Epithelial cell of proximal tubule (primary cell): ENCODE measurements around the gene SUMO2. TPM values are rescaled to one million over a fixed set of nuclear protein-coding genes. Genes with fewer than 3 reads are reported as not detected.
"Not testable (repeated sequence)": the region's sequence is repeated elsewhere in the genome, so short reads cannot be mapped to it uniquely, and the experiment has no call there.

ENCODE experiments used
- DNase-seq: peaks from one replicate; pipeline ENCODE4 v3.0.0-alpha.2; 2011; ENCODE audit warnings: low read depth
- H3K4me3 ChIP-seq: 2 replicates; pipeline ENCODE4 v1.5.1; 2011; ENCODE audit warnings: low read depth, mild to moderate bottlenecking, low read length
- CTCF ChIP-seq: conservative IDR thresholded peaks from 2 replicates; pipeline ENCODE4 v1.5.1; 2012; ENCODE audit warnings: low read depth, mild to moderate bottlenecking, low read length
- total RNA-seq: library from RNA; depleted of rRNA; stranded (reverse); fragments of >200 nt; gene quantifications from 2 replicates; pipeline ENCODE4 v1.2.3, GENCODE V29; 2015

Gene SUMO2
- total RNA-seq, 1 donor from 2014 or later, result 166 TPM

GRCh38 chr17:75146592-75146991, 36.2 kb downstream of the SUMO2 start:
- no peak overlapping the region for H3K4me3 ChIP-seq
- TF ChIP-seq CTCF, result no peak
- DNase-seq, result no peak

GRCh38 chr17:75144816-75145512, 37.8 kb downstream of the SUMO2 start:
- TF ChIP-seq CTCF, result no peak
- H3K4me3 ChIP-seq, result no peak overlapping the region
- DNase-seq, result no peak

- no peak for DNase-seq
- no peak for TF ChIP-seq CTCF
- H3K4me3 ChIP-seq, result no peak overlapping the region
These were observed 40.4 kb downstream of the SUMO2 start for GRCh38 chr17:75142236-75142971.

DNA sequence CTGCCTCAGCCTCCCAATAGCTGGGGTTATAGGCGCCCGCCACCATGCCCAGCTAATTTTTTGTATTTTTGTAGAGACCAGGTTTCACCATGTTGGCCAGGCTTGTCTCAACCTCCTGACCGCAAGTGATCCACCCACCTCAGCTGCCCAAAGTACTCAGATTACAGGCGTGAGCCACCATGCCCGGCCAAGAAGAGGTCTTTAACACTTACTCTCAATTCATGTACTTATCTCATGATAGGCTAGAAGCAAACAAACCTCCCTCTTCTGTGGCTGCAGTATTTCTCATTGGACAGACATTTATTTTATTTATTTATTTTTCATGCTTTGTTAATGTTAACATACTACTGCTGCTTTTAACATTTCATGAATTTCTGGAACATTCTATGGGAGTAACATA, 44.2 kb downstream of the SUMO2 start:
- no peak for DNase-seq
- no peak for TF ChIP-seq CTCF
- H3K4me3 ChIP-seq, result no peak overlapping the region

- DNase-seq, H3K4me3 ChIP-seq: not testable (repeated sequence)
These were observed 45.0 kb downstream of the SUMO2 start for GRCh38 chr17:75137762-75138161.

DNA sequence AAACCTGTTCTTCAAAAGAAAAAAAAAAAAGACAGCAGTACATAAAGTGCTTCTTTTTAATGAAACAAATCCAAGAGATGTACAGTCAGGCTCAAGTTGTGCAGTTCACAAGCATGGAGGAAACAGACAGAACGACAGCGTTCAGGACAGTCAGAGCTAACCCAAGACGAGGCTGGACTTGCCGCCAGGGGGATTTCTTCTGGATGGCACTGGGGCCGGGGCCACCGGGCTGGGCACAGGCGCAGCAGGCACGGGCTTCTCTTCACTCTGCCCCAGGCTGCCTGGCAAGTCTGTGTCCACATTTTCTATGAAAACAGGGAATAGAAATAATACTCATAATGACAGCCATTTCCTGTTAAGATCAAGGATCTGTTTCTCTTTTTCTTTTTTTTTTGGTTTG, 46.8 kb downstream of the SUMO2 start:
- DNase-seq, result no peak
- no peak overlapping the region for H3K4me3 ChIP-seq
- TF ChIP-seq CTCF, result no peak

GRCh38 chr17:75135452-75135851, 47.3 kb downstream of the SUMO2 start:
- no peak for TF ChIP-seq CTCF
- no peak for DNase-seq

DNA sequence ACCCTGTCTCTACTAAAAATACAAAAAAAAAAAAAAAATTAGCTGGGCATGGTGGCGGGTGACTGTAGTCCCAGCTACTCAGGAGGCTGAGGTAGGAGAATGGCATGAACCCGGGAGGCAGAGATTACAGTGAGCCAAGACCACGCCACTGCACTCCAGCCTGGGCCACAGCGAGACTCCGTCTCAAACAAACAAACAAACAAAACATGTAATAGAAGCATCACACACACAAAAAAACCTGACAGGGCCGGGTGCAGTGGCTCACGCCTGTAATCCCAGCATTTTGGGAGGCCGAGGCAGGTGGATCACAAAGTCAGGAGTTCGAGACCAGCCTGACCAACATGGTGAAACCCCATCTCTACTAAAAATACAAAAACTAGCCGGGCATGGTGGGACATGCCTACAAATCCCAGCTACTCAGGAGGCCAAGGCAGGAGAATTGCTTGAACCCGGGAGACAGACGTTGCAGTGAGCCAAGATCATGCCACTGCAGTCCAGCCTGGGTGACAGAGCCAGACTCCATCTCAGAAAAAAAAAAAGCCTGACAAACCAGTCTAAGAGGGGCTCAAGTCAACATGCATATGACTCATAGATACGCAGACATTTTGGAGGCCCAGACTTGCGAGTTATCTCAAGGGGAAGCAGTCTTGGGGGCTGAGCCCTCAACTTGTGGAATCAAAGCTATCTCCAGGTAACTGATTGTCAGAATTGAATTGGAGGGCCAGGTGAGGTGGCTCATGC, 49.0 kb downstream of the SUMO2 start:
- H3K4me3 ChIP-seq, DNase-seq: not testable (repeated sequence)

More at GRCh38 chr17:75135452-75135851, 47.3 kb downstream of the SUMO2 start:
- H3K4me3 ChIP-seq, result no peak overlapping the region
